ENCODE results near the gene STRA6.

STRA6 gene

DNA sequence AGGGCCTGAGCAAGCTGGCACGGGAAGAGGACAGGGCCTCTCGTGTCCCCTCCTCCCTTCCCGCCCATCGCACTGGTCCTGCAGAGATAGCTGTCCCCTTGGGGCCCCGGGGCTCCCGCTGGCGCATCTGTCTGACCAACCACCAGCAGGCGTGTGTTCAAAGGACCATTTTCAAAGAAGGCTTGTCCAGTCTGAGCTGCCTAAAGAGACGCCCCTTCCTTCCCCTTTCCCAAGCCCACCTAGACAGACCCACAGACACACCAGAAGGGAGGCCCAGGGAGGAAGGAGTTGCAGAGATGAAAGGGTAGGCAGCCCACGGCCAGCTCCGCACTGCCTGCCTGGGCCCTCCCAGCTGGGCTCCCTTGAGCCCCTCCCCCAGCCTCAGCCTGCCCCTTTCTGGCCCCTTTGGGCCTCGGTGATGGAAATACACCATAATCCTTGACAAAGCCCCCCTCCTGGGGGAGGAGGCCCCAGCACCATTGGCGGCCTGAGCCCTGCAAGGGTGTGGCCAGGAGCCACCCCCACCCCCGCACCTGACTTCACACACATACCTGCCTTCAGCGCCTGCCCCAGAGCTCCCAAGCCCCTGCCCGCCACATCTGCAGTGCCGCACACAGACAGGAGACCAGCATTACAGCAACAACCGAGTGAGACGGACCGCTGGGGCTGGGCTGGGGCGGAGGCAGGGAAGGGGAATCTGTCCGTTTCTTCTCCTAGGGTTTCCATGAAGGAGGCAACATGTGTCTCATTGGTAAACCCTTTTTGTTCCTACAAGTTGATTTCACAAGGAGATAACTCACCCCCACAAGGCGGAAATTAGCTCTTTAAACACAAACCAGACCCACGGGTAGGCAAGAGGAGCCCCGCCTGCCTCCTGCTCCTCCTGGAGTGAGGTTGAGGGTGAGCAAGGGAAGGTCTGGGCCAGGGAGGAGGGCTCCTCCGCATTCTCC lies at the start of gene STRA6:
TSS of gene STRA6 (minus strand) at position 336 of the 950 bp plus-strand sequence. CDS start 520 bp downstream, outside the sequence.
- DNase-seq (ENCODE audit: low read depth), result no peak

DNA sequence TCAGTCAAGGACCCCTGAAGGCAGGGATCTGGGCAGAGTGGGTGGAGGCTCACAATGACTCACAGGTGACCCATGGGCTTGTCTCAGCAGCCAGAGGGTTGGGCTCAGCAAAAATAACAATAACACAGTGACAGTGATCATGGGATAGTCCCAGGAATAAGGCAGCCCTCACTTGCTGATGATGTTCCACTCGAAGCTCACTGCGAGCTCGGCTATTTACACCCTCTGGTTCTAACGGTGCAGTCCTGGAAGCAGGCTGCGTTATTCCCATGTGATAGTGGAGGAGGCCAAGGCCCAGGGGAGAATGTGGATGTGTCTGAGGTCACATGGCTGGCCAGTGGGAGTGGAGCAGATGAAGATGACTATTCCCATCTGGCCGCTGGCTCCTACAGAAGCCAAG lies 49.7 kb upstream of the STRA6 start:
- DNase-seq (ENCODE audit: low read depth), result no peak

DNA sequence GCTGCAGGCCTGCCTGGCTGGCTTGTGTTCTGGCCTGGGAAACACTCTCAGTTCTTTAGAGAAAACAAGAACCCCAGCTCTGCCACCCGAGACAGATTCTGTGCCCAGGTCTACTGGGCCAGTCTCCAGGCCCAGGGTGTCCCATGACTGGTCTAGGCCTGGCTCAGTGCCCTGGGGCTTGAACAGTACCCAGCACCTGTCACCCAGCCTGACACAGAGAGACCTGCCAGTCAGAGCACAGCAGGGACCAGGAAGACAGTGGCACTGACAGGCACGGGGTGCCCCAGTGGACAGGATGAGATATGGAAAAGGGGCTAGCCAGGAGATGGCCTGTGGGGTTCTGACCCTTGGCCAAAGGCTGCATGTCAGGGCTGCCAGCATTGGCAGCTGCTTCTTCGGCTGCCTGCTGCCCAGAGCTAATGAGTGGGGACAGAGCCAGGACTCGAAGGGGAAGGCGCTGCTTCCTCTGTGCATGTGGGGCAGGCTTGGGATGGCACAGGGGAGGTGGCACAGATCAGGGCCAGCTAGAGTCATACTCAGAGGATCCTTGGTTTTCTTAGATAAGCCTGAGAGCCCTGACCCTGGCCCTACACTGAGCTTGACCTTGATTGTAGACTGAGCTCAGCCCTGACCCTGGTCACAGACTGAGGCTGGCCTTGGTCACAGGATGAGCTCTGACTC lies 48.7 kb upstream of the STRA6 start:
- DNase-seq (ENCODE audit: low read depth), result no peak

DNA sequence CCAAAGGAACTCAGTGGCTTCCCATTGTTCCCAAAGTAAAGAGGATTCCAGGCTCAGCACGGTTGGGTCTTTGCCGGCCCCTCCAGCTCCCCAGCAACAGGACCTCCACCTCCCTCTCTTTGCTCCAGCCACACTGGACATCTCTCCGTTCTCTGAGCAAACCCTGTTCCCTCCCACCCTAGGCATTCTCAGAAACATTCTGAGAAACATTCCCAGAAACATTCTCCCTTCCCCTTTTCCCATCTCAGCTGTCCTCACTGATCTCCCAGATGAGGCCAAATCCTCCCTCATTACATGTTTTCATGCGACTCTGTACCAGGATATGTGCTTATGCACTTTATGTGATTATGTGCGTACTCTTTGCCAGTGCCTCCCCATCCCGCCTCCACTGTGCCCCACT lies 47.7 kb upstream of the STRA6 start:
- DNase-seq (ENCODE audit: low read depth), result no peak

- no peak for DNase-seq (ENCODE audit: low read depth)
Measured at GRCh38 chr15:74245342-74245931, 42.9 kb upstream of the STRA6 start.

- DNase-seq (ENCODE audit: low read depth), result no peak
Measured at GRCh38 chr15:74244822-74245341, 42.3 kb upstream of the STRA6 start.

DNA sequence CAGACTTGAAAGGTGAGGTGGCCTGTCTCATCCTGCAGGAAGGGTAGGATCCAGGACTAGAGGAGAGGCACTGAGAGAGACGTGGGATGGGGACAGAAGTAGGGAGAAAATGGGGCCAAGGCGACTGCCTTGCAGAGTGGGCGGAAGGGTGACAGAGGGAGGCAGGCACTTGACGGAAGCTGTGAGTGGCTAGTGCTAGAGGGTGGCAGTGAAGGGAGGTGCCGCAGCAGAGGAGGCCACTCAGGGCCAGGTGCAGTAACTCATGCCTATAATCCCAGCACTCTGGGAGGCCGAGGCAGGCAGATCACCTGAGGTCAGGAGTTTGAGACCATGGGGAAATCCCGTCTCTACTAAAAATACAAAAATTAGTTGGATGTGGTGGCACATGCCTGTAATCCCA lies 40.8 kb upstream of the STRA6 start:
- DNase-seq (ENCODE audit: low read depth), result no peak

GRCh38 chr15:74242441-74243185 lies 40.0 kb upstream of the STRA6 start:
- DNase-seq (ENCODE audit: low read depth), result no peak

GRCh38 chr15:74240897-74241614 lies 38.5 kb upstream of the STRA6 start:
- no peak for DNase-seq (ENCODE audit: low read depth)

- peak; percentile 22 for DNase-seq (ENCODE audit: low read depth)
Measured at GRCh38 chr15:74240002-74240568, 37.5 kb upstream of the STRA6 start.

DNA sequence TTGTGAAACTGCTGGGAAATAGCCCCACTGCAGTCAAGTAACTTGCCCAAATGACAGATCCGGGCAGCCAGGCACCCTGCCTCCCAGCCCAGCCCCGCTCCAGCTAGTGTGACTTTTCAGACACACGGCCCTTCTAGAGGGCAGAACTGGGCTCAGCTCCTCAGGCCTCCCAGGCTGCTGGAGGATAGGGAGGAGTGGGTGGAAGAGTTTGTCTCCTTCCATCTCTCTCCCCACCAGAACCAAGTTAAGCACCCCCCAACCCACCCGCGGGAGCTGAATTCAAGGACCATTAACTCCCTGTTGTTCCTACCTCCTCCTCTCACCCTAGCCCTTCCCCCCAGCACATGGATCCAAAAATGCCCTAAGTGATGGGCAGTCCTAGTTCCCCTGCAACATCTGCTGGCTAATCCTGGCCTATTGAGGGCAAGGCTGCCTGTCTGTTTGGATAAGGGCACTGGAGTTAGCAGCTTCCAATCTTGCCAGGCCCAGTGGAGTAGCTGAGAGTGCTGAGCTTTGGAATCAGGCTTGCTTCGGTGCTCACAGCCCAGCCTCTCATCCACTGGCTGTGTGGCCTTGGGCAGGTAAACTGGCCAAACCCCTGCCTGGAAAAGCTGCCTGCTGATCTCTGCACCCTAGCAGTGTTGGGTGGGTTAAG lies 36.6 kb upstream of the STRA6 start:
- no peak for DNase-seq (ENCODE audit: low read depth)

DNA sequence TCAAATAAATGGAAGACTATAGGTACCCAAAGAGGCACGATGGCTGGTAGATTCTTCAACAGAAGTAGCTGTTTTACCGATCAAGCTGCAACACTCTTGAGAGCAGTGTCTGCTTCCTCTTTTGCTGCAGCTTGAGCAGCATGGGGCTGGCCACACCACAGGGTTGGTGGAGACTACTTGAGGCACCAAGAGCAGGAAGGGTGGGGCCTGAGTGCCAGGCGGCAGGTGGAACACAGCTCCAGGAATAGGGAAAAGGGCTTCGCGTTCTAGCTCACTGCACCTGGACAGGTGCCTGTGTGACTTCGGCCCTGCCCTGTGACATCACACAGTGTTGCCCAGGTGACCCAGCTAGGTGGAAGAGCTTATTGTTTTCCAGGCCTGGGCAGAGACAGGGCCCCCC lies 33.4 kb upstream of the STRA6 start, which contains the start of gene CCDC33:
TSS of gene CCDC33 (plus strand) at position 365 of the 400 bp plus-strand sequence. CDS start 394 bp downstream, outside the sequence.
- no peak for DNase-seq (ENCODE audit: low read depth)

DNA sequence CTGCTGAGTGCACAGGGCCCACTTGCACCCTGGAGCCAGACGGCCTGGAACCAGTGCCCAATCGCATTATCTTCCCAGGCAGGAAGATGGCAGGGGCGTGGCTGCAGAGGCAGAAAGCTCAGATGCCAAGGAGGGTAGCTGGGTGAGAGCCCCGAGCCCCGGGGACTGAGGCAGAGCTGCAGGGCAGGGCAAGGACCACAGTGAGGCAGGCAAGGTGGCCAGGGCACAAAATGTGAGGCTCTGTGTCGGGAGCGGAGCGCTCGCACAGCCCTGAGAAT lies 31.9 kb upstream of the STRA6 start:
- DNase-seq (ENCODE audit: low read depth), result no peak

- no peak for DNase-seq (ENCODE audit: low read depth)
Measured at GRCh38 chr15:74233851-74234597, 31.4 kb upstream of the STRA6 start.

DNA sequence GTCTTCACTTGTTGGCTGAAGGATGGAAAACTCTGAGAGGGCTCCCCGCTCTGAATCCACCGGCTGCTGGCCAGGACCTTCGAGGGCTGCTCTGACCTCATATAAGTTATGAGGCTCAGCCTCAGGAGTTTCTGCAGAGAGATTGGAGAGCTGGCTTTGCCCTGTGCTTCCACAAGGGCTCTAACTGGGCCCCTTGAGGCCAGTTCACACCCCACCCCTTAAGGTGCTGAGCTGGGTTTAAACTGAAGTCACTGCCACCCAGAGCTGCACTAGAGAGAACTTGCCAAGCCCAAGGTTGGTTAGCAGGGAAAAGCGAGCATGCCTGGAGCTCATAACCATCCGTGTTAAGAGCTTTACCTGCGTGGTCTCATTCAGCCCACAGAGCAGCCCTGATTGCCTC lies 30.8 kb upstream of the STRA6 start:
- DNase-seq (ENCODE audit: low read depth), result no peak

- no peak for DNase-seq (ENCODE audit: low read depth)
Measured at GRCh38 chr15:74231475-74231874, 28.9 kb upstream of the STRA6 start.

DNA sequence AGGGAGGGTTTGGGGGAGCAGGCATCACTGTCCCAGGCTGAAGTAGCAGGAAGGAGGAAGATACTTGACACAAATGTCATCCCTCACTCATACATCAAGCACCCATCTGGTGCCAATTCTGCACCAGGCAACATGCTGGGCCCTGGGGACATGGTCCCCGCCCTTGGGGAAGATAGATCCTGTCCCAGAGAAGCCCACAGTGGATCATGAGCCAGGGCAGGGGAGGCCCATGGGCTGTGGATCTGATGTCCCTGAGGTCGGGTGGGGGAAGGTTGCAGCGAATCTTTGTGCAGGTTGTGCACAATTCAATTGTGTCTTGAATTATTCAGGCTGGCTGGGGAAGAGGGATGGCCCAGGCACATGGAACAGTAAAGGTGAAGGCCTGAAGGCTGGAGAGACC lies 27.1 kb upstream of the STRA6 start:
- no peak for DNase-seq (ENCODE audit: low read depth)

- no peak for DNase-seq (ENCODE audit: low read depth)
Measured at GRCh38 chr15:74228723-74229081, 26.1 kb upstream of the STRA6 start.

GRCh38 chr15:74227968-74228722 lies 25.6 kb upstream of the STRA6 start:
- no peak for DNase-seq (ENCODE audit: low read depth)

All from HS-5 (cell line).